Right lobe of liver (tissue), 4 donors: ENCODE measurements around the gene BOLA1.

Source experiments
- CTCF ChIP-seq, 4 donors: fragments of 200-600 bp in 3 of 4; fragments of 450-650 bp in 1 of 4; IDR thresholded peaks; one replicate each; pipeline versions ENCODE4 v1.5.1 to v1.8.0; 2016 to 2022; ENCODE audit warnings: antibody characterized with exemption in 4 of 4, mild to moderate bottlenecking in 2 of 4
- POLR2A ChIP-seq: fragments of 450-650 bp; IDR thresholded peaks from one replicate; pipeline ENCODE4 v1.6.1; 2017; ENCODE audit warnings: antibody characterized with exemption, mild to moderate bottlenecking
- donor health status: DM: no; HTN: no; CAD: no.
- donor health status: DM: no; HTN: no; CAD: no.
- donor health status: DM: no; HTN: yes; CAD: no.

GRCh38 chr1:149932474-149932873, 33.1 kb downstream of the BOLA1 start:
- no peak for TF ChIP-seq CTCF (IDR thresholded peaks at IDR 0.05)
- TF ChIP-seq POLR2A: no peak
